Osteocyte (in vitro differentiated cells): ENCODE data around the gene ZFHX2. TPM values are rescaled to one million over a fixed set of nuclear protein-coding genes. Genes with fewer than 3 reads are reported as not detected.

Experiments
- DNase-seq: peaks from one replicate; pipeline ENCODE4 v3.0.0; 2021; ENCODE audit warnings: mixed read lengths; ENCODE audit not compliant: unreplicated experiment; ENCODE audit errors: extremely low spot score
- H3K27ac Mint-ChIP-seq: one replicate; pipeline ENCODE4 v1.8.0; 2021; ENCODE audit warnings: mild to moderate bottlenecking, mixed read lengths; ENCODE audit not compliant: unreplicated experiment
- H3K27me3 Mint-ChIP-seq: one replicate; pipeline ENCODE4 v1.8.0; 2021; ENCODE audit warnings: mixed read lengths; ENCODE audit not compliant: unreplicated experiment
- H3K36me3 Mint-ChIP-seq: one replicate; pipeline ENCODE4 v1.8.0; 2021; ENCODE audit warnings: mixed read lengths; ENCODE audit not compliant: unreplicated experiment
- H3K4me1 Mint-ChIP-seq: one replicate; pipeline ENCODE4 v1.8.0; 2021; ENCODE audit warnings: mixed read lengths; ENCODE audit not compliant: unreplicated experiment
- H3K4me3 Mint-ChIP-seq: one replicate; pipeline ENCODE4 v1.8.0; 2021; ENCODE audit warnings: mild to moderate bottlenecking, moderate library complexity, mixed read lengths; ENCODE audit not compliant: unreplicated experiment
- H3K9me3 Mint-ChIP-seq: one replicate; pipeline ENCODE4 v1.8.0; 2021; ENCODE audit warnings: mixed read lengths; ENCODE audit not compliant: unreplicated experiment
- CTCF ChIP-seq: fragments of 200-600 bp; sonication (generic); IDR thresholded peaks from 2 replicates; pipeline ENCODE4 v1.5.0; 2021; ENCODE audit warnings: antibody characterized with exemption, mild to moderate bottlenecking, moderate library complexity
- total RNA-seq: library from RNA; stranded (reverse); gene quantifications from 2 replicates; pipeline ENCODE4 v1.2.1, GENCODE V29; 2021

The ZFHX2 gene
- total RNA-seq, 1 donor from 2014 or later, result 5.7 TPM

GRCh38 chr14:23546450-23547035 lies 5.0 kb downstream of the ZFHX2 start:
- DNase-seq, result no peak
- Mint-ChIP-seq H3K4me3 (no peak overlapping the region), H3K9me3 (no peaks in the 10 kb centered on the region), H3K4me1 (peaks cover 4% of the 10 kb centered on the region), H3K27me3 (no peaks in the 10 kb centered on the region), H3K27ac (no peak overlapping the region), H3K36me3 (no peaks in the 10 kb centered on the region)
- TF ChIP-seq CTCF, result no peak

DNA sequence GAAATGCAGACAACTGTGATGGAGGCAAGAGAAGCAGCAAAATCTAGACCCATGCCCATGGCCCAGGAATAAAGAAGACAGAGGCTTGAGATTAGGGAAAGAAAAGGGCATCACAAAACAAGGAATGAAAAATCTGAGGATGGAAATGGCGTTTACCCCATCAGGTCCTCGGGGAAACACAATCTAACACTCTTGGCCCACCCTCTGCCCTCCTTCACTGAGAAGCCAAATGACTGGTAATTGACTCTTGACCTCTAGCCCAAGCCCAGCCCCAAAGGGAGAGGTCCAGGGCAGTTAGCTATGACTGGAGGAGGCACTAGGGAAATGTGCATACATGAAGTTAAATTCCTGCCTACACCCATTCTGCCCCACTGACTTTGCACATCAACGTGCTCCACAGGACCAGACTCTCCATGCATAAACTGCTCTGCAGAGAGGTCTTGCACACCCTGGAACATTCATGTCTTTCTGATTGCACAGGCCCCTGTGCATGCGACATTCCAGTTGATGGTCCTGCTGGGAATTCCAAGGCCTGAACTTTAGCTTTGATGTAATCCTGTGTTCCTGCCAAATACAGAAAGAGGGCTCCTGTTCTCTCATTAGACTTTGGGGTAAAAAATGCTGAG lies 5.7 kb downstream of the ZFHX2 start:
- no peak overlapping the region for H3K4me3 Mint-ChIP-seq
- no peaks in the 10 kb centered on the region for H3K27me3 Mint-ChIP-seq
- H3K27ac Mint-ChIP-seq, result no peak overlapping the region
- peaks cover 4% of the 10 kb centered on the region for H3K4me1 Mint-ChIP-seq
- no peak for DNase-seq
- no peaks in the 10 kb centered on the region for H3K9me3 Mint-ChIP-seq
- H3K36me3 Mint-ChIP-seq, result no peaks in the 10 kb centered on the region
- no peak for TF ChIP-seq CTCF

GRCh38 chr14:23544511-23545447 lies 6.8 kb downstream of the ZFHX2 start:
- no peaks in the 10 kb centered on the region for H3K9me3 Mint-ChIP-seq
- no peak for DNase-seq
- no peaks in the 10 kb centered on the region for H3K36me3 Mint-ChIP-seq
- H3K27me3 Mint-ChIP-seq, result no peaks in the 10 kb centered on the region
- H3K27ac Mint-ChIP-seq, result no peak overlapping the region
- H3K4me1 Mint-ChIP-seq, result peaks cover 4% of the 10 kb centered on the region
- no peak for TF ChIP-seq CTCF
- H3K4me3 Mint-ChIP-seq, result no peak overlapping the region

DNA sequence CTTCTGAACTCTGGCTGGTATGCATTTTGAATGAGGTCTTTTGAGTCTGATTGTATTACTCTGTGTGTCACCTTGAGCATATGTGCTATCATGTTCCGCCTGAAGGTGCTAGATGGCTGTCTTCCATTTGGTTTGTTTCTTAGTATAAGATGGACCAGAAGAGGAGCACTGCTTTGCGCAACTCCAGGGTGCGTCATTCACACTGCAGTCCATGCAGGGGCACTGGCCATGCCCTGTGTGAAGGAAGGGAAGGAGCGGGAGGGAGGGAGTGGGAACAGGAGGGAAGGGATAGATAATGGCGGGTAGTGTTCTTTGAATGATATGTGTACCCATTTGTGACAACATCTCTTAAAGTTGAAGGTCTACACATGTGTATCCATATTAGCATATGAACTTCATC lies 8.2 kb downstream of the ZFHX2 start:
- no peak overlapping the region for H3K27ac Mint-ChIP-seq
- no peak for DNase-seq
- no peaks in the 10 kb centered on the region for H3K9me3 Mint-ChIP-seq
- TF ChIP-seq CTCF, result no peak
- H3K27me3 Mint-ChIP-seq, result no peaks in the 10 kb centered on the region
- peaks cover 7% of the 10 kb centered on the region for H3K4me1 Mint-ChIP-seq
- H3K36me3 Mint-ChIP-seq, result no peaks in the 10 kb centered on the region
- no peak overlapping the region for H3K4me3 Mint-ChIP-seq

GRCh38 chr14:23542261-23542660 lies 9.3 kb downstream of the ZFHX2 start:
- H3K36me3 Mint-ChIP-seq, result no peaks in the 10 kb centered on the region
- no peak for DNase-seq
- no peak for TF ChIP-seq CTCF
- H3K27me3 Mint-ChIP-seq, result no peaks in the 10 kb centered on the region
- no peak overlapping the region for H3K4me3 Mint-ChIP-seq
- no peaks in the 10 kb centered on the region for H3K9me3 Mint-ChIP-seq
- peaks cover 7% of the 10 kb centered on the region for H3K4me1 Mint-ChIP-seq
- no peak overlapping the region for H3K27ac Mint-ChIP-seq
